Activated CD4-positive, CD25-positive, alpha-beta regulatory T cell (primary cell): Measurements from ENCODE around the gene PXYLP1.
A peak's percentile ranks its signal among the peaks of the same experiment; 100 is the strongest.

ENCODE experiments used
- DNase-seq, 4 experiments: peaks; one replicate each; lab custom pipeline; 2025; lab: John Stamatoyannopoulos, UW

Gene PXYLP1

GRCh38 chr3:141228395-141228794, 3.2 kb upstream of the PXYLP1 start:
- DNase-seq: no peak

GRCh38 chr3:141229132-141229531, 2.5 kb upstream of the PXYLP1 start:
- no peak for DNase-seq

- no peak for DNase-seq
These were observed 1.3 kb upstream of the PXYLP1 start for GRCh38 chr3:141230293-141230692.

DNA sequence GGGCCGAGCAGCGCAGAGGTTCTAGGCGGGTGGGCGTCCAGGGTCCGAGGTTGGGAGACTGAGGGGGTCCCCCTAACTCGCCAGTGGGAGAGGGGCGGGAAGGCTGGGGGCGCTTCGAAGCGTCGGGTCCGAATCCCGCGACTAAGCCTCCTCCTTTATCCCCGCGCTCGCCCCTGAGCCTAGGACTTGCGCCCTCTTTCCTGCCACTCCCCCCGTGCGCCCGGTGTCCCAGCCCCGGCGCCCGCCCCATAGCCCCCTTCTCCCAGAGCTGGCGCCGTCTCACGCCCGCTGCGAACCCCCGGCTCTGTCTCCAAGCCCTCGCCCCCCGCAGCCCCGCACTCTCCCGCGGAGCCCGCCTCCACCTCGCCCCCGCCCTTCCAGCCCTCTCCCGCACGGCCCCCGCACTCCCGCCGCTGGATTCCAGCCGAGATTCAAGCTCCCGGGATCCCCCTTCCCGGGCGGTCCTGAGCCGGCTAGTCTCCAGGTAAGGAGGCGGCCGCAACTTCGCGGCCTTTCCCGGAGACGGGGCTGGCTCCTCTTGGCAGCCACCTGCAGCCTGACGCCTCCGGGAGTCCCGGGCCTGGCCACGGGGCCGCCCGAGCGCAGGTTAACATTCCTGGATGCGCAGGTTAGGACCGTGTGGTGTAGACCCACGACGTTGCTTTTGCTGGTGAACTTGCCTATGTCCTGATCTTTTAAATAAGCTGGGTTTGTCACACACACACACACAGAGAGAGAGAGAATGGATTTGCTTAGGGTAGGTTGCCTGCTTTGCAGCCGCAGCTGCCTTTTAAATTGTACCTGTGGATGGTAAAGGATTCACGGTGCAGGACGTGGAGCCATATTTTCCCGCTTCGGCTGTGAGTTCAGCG, 563 bp downstream of the PXYLP1 start:
- DNase-seq: peak in 1 of 4 experiments; percentile 11

- no peak for DNase-seq
These were observed 2.0 kb downstream of the PXYLP1 start for GRCh38 chr3:141233457-141234161.

DNA sequence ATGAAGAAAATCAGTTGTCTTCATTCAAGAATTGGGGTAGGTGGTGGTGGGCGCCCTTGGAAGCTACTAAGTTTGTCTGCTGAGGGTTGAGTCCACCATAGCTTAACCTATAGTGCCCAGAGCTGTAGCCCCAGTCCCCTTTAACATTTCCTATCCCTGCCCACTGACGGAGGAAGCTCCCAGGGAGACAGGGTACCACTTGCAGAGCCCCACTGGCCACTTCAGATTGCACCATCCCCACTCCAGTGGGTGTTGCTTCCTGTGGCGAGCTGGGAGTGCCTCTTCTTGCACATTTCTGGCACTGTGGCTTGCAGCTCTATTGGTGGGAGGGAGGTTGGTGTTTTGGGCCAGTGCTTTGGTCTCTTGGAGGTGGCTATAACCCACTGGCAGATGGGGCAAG, 2.7 kb downstream of the PXYLP1 start:
- DNase-seq: no peak

DNA sequence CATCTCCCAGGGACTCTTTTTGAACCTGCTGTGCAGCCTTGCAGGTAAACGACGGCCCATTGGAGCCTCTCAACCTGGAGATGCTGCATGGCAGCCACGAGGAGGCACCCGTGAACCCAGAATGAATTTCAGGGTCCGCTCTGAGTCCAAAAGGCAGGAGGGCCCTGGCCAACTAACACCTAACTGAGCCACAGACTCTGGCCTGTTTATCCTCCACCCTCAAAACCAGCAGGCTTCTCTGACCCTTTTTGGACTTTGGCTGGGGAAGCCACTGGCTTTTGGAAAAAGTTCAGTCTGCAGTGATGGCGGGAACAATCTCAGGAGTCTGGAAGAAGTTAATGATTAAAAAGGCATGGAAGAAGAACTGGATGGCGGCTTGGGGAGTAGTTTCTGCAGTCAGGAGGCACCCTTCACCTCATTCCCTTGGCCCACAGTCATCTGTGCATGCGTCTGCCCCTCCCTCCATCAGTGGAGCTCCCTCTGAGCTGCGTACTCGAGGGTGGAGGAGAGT, 4.1 kb downstream of the PXYLP1 start:
- no peak for DNase-seq

DNA sequence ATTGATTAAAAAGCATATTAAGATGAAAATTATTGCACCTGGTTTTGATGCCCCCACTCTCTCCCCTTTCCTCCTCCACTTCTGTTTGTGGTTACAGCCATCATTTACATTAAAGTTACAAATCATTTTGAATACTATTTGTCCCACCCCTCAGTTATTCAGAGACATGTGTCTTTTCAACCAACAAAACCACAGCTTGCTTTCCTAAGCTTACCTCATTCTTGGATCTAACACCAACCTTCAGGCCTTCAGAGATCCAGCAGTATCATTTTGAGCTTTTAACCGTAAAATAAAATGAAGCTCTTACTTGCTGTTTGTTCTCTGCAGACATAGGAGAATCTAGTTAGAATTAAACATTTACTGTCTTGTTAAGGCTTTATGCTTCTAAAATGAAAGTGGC, 4.7 kb downstream of the PXYLP1 start:
- no peak for DNase-seq

- DNase-seq: no peak
These were observed 6.3 kb downstream of the PXYLP1 start for GRCh38 chr3:141237701-141238521.

DNA sequence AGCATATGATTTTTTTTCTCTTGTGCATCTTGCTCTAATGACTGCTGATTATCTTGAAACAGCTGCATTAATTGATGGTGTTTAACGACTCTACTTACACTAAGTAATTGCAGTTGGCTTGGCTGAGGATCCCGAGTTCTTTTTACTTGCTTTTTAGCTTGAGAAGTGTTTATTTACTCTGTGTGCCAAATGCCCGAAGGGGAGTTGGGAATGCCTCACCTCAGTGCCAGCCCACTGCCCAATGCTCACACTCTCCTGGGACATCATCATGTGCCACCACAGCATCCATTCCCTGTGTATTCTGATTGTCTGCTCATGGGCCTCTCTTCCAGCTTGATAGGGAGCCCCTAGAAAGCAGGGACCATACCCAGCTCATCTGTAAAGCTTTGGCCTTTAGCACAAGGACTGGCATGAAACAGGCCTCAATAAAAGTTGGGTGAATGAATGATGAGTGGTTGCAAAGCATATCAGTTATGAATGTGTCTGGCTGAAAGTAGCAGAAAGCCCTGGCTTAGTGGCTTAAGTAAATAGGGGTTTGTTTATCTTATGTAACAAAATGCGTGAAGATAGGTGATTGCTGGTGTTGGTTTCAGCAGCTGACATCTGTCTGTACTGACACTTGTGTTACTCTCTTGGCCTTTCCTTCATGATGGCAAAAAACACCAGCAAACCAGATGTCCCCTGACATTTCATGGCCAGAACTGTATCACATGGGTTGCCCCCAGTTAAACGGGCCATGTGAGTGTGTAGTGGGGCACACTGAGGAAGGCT, 8.1 kb downstream of the PXYLP1 start:
- DNase-seq: no peak

GRCh38 chr3:141240286-141240685, 8.7 kb downstream of the PXYLP1 start:
- DNase-seq: no peak

DNA sequence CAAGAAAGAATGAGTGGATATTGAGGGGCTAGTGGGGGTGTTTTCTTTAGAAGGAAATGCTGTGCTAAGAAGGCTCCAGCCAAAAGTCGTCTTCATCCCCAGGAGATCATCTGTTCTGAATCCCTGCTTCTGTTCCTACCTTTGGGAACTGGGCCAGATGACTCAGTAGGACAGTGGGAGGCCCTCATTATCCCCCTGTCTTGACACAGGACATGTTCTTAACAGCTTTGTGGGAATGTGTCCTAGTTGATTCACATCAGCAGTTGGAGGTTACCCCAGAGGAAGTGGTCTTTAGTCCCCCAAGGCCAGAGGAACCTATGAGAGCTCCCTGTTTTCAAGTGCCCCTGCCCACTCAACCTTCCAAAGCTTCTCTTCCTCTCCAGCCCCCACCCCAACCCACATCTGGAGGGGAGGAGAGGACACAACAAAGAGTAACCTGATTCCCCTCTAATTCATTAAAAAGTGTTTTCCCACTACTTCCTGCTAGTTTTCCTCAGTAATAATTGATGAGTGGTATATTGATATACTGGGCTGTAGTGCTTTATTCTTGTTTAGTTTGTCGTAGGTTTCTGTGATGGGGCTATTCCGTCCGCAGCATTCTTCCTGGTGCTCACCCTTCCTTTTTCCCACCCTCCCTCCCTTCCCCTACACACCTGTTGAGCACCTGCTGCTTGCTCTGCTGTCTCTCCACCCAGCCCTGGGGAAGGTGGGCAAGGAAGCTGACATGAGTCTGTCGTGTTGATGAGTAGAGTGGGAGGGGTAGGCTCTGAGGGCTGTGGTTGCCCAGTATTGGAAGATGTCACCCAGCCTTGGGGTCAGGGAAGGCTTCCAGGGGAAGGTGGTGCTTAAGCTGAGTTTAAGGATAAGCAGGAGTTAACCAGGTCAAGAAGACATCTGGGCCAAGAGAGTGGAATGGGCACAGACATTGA, 9.3 kb downstream of the PXYLP1 start:
- DNase-seq: no peak

DNA sequence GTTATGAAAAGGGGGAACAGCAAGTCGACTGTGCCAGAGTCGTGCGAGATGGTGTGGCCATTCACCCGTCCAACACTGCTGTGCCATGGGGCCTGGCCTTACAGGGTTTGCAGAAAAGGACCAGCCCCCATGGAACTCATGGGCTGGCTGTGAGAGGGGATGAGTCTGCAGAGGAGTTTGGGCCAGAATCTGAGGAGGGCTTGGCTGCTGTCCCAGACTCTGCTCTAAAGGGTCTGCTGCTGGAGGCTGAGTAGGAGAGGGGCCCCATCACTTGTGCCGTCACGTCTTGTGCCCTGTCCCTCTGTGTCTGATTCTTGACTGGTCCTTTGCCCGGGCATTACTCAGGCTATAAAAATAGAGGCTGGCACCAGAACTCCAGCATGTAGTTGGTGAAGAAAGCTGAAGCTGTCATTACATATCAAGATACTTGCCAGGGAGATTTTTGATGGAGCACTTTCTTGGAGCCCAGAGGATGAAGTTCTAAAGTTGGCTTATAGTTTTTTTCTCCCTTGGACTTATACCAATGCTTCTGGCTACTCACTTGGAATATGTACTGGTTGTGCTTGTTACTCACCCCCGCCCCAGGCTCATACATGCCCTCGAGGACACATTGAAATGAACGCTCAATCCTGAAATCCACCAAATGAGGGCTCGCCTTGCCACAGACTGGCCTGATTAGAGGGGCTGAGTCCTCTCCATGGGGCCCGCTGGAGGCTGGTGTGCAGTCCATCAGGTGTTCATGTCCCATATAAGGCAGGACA, 10.2 kb downstream of the PXYLP1 start:
- no peak for DNase-seq

DNA sequence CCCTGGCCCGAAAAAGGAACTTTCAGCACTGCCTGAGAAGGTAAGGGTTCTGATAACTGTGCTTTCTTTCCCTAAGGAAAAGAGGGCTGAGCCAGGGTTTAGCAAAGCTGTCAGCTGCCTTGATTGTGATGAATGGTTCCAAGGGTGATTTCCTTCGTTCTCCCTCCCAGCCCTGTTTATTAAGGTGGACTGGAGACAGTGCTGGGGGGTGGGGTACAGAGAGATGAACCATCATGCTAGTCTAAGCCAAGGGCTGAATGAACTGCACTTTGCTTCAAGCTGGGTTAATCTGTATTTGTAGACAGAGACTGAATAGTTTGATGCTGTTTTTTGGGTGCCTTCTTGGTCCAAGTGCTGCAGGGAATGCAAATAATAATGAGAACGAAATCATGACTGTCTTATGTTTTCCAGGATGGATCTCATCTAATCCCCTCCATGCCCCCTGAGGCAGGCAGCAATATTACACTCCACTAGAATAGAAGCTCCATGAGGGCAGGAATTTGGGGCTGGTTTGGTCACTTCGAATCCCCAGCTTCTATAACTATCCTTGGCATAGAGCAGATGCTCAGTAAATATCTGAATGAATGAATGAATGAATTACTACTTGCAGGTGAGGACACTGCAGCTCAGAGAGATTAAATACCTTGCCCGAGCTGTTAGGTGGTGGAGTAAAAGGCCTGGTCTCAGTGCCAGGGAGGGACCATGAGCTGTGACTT, 10.9 kb downstream of the PXYLP1 start:
- no peak for DNase-seq

- peak in 3 of 4 experiments; percentile 4 to 29 (median 12) for DNase-seq
These were observed 11.7 kb downstream of the PXYLP1 start for GRCh38 chr3:141243271-141243707.

- no peak for DNase-seq
These were observed 14.8 kb downstream of the PXYLP1 start for GRCh38 chr3:141246224-141246957.

- DNase-seq: no peak
These were observed 15.3 kb downstream of the PXYLP1 start for GRCh38 chr3:141246958-141247301.

DNA sequence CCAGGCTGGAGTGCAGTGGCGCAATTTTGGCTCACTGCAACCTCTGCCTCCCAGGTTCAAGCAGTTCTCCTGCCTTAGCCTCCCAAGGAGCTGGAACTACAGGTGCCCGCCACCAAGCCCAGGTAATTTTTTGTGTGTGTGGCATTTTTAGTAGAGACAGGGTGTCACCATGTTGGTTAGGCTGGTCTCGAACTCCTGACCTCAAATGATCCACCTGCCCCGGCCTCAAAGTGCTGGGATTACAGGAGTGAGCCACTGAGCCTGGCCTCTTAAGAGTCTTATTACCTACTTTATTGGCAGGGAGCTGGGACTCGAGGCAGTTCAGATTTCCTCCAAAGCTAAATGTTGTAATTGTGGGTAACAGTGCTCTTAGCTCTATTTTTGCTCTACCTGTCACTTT, 16.4 kb downstream of the PXYLP1 start:
- no peak for DNase-seq
